Skeletal muscle cell (primary cell): ENCODE results near the gene ENO4.

Experiments used
- DNase-seq: peaks from one replicate; pipeline ENCODE4 v3.0.0-alpha.2; 2010; ENCODE audit warnings: low read depth
- H3K4me3 ChIP-seq: 2 replicates; pipeline ENCODE4 v1.5.1; 2011; ENCODE audit warnings: low read depth, mild to moderate bottlenecking, control low read depth, low read length, moderate library complexity

Gene ENO4, protein sequence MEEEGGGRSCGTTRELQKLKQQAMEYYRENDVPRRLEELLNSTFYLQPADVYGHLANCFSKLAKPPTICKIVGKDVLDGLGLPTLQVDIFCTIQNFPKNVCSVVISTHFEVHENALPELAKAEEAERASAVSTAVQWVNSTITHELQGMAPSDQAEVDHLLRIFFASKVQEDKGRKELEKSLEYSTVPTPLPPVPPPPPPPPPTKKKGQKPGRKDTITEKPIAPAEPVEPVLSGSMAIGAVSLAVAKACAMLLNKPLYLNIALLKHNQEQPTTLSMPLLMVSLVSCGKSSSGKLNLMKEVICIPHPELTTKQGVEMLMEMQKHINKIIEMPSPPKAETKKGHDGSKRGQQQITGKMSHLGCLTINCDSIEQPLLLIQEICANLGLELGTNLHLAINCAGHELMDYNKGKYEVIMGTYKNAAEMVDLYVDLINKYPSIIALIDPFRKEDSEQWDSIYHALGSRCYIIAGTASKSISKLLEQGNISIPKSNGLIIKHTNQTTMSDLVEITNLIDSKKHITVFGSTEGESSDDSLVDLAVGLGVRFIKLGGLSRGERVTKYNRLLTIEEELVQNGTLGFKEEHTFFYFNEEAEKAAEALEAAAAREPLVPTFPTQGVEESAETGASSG

DNA sequence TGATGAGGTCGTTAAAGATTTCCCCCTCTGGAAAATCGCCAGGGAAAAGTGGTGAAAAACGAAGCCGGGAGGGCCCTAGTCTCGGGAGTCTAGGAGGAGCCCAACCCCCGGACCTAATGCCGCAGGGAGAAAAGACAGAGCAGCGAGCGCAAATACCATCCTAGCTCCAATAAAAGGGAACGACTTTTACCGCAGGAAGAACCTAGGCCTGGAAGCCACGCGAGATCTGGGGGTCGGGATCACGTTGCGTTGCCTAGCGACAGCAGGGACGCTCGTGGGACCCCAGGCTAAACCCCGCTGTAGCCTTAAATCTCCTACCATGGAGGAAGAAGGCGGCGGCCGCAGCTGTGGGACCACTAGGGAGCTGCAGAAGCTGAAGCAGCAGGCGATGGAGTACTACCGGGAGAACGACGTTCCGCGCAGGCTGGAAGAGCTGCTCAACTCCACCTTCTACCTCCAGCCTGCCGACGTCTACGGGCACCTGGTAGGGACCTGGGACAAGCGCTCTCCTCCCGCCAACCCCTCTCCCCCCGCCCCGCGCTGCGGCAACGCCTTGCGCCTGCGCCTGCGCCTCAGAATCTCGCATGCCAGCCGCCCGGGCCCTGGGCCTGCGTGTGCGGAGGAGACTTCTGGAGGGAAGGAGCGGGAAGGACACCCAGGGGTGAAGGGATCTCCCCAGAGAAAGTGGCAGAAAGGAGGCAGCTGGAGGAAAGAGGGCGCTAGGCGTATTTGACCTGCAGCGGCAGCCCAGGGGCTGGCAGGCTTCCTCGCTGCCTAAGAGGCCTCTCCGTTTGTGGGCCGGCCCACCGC is at the start of gene ENO4:
Gene ENO4 (plus strand): TSS at position 252 of the 810 bp plus-strand sequence. CDS start 68 bp downstream, at position 320.
- peak; percentile 30 for DNase-seq
- H3K4me3 ChIP-seq = peak within 1 kb of the TSS; percentile 61

DNA sequence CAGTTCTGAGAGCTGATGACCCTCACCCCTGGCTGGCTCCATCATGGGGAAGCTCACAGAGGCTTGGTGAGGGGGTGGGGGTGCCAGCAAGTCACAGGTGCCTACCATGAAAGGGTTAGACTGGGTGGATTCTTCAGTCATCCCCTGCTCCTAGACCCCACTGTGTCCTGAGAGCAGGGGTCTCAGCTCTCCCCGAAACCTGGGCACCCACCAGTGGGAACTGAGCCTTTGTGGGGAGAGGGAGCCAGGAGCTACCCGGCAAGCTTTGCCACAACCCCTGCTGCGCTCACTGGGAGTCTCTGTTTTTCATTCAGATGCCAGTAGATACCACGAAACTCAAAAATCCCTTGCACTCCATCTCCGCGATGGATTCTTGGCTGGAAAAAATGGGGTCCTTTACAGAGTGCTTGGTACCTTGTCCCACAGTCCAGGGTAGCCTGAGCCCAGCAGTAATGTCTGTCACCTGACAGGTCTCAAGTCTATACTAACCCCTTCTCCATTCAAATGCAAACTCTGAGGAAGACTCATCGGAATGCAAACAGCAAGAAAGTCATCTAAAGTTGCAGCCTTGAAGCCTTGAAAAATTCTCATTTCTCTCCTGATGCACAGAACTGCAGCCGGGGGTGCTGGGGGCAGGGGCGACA is 48.9 kb upstream of the ENO4 start:
- no peak for DNase-seq
- no peak overlapping the region for H3K4me3 ChIP-seq

DNA sequence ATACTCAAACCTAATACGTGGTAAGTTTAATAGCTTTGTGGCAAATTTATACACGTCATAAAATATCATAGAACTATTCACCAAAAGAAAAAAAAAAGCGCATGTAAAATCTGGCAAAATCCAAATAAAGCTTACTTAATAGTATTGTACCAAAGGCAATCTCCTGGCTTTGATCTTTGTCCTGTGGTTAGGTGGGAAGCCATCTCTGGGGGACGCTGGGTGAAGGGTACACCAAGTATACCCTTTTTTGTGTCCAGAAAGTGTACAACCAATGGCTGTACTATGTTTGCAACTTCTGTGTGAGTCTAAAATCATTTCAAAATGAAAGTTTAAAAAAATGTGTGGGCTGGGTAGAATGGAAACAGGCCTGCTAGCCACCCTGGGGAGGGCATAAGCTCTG is 47.6 kb upstream of the ENO4 start:
- no peak for DNase-seq
- H3K4me3 ChIP-seq = no peak overlapping the region

DNA sequence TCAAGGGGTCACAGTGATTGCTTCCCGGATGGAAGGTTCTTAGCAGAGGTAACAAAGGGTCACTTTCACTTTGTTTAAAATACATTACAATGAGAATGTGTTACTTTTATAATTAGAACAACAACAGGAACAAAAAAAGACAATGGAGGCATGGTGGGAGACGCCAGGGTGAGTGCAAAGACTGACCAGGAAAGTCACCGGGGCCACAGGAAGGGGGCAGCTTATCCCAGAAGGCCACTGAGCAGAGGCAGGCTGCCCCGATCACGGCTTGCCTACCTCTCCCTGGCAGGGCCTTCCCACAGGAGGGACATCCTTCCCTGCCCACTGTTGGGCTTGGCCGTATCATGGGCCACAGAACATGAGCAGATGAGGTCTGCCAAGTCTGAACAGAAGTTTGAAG is 46.8 kb upstream of the ENO4 start:
- DNase-seq = no peak
- no peak overlapping the region for H3K4me3 ChIP-seq

DNA sequence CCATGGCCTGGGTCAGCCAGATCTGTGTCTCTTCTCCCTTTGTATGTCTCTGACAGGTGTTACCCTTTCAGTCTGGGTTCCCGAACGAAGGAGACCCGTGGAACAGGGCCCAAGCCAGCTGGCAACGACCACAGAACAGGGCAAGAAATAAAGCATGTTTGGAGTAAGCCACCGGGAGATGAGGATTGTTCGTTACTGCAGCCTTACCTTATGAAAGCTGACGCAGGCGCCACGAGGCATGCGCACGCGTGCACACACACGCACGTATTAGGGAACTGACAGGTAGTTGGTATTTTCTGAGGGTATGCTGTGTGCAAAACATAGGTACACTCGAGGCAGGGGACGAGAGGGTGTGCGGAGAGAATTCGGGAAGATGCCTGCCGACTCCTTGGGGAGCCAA is 46.4 kb upstream of the ENO4 start:
- DNase-seq = no peak
- H3K4me3 ChIP-seq = no peak overlapping the region

DNA sequence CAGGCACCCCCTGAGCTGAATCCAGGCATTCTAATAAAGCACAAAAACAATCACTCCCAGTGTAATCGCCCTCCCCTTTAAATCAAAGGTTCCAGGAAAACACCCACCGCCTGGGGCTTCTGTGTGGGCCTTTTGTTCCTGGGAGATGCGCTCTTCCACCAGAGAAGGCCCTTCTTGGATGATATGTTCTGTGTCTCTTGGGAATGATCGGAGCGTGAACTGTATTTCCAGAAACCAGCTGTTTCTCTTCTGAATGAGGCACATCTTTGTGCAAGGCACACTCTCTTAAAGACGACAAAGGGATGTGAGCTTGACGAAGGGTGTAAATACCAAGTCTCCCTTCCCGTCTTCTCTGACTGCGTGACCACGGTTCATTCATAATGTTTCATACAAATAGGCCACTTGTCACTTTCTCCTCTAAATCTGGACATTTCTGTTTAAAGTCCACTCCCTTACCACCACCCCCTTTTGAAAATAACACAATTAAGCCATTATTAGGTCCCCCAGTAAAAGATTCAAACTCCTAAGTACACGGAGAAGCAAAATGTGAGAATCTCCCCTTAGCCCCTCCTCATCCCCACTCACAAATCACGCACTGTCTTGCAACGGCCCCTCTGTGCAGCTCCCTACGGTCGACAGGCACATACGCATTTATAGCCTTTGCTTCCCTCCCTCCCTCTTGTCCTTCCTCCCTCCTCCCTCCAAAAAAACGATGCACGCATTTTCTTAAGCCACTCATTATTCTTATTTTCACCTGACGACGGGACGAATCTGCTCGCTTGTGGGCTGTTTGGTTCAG is 45.6 kb upstream of the ENO4 start:
- H3K4me3 ChIP-seq = no peak overlapping the region
- DNase-seq = no peak

DNA sequence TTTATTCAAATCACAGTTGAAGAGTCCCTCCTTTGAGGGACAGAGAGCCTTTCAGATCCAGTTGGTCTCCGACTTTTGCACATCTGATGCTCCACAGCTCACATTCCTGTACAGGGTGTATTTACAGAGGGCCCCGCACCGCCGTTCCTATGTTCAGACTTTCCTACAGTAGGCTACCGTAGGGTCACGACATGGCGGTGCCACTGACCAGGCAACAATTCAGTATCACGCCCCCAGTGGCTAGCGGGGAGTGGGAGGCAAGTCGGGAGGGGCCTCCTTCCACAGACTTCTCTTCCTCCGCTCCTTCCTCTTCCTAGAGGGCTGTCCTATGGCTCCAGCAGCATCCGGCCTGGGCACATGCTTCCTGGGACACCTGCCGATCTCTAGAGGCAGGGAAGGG is 40.6 kb upstream of the ENO4 start:
- DNase-seq = no peak
- H3K4me3 ChIP-seq = no peak overlapping the region

DNA sequence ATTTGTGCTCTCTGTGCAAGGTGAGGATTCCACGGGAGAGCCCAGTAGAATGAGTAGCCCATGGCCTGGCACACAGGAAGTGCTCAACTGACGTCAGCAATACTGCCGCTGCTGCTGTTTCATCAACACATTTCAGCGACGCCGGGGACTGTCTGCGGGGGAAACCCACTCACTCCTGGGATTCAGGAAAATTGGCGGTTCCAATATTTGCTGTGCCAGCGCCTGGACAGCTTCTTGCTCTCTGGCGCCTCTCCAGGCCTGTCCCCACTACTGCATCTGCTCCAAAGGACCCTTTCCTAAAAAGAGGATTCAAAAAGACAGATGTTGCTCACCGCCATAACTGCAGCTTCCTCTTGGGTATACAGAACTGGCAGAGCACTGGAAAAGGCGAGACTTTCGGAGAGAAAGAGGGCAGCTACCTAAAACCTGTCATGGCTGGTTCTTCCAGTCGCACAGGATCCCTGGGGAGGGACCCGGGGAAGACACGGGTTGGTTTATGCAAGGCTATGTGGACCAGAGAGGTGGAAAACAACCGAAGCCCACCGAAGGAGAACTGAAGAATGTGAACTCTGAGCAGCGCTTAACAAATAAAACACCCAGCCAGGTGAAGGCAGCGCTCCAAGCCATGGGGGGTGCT is 39.7 kb upstream of the ENO4 start:
- DNase-seq = no peak
- H3K4me3 ChIP-seq = no peak overlapping the region

DNA sequence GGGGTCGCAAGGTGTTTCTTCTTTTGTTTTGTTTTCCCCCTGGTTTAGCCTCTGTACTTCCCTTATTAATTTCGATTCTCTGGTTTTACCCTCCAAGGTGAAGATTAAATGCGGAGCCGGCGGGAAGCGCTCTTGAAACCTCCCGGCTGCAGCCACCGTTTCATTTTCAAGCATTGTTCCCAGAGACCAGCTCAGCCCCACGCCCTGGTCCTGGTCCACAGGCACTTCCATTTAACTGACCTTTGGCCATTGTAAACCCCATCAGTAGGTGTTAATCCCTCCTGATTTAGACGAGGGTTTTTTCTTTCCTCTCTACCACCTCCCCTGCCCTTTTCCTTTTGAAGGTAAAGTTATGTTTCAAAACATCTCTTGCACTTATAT is 39.2 kb upstream of the ENO4 start:
- H3K4me3 ChIP-seq = no peak overlapping the region
- no peak for DNase-seq

DNA sequence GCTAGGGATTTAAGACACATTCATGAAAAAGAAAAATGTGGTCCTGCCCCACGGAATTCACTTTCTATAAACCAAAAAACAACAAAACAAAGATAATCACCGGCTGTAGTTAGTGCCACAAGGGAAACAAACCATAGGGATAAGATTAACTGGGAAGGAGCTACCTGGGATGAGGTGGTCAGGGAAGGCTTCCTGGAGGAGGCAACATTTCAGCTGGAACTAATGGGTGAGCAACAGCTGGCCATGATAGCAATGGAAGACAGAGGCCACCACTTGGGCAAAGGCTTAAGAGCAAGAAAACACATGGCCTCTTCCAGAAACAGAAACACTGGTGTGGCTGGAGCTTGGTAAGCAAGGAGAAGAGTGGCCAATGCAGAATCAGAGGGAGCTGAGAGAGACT is 38.4 kb upstream of the ENO4 start:
- DNase-seq = no peak
- H3K4me3 ChIP-seq = no peak overlapping the region

DNA sequence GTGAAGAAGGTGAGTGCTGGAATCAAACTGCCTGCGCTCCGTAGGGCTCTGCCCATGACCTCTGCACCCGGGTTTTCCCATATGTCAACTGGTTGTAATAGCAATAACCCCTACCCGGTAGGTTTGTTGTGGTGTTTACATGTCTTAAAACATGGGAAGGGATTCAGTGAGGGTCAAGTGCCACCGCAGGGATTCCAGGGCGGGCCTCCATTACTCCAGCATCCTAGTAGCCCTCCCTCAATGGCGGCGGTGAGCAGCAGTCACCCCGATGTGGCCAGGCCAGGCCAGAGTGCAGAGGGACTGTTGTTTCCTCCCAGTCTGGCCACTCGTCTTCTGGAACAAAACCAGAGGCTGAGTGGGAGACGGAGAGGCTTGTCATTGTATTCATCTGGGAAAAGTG is 37.6 kb upstream of the ENO4 start:
- DNase-seq = no peak
- no peak overlapping the region for H3K4me3 ChIP-seq

DNA sequence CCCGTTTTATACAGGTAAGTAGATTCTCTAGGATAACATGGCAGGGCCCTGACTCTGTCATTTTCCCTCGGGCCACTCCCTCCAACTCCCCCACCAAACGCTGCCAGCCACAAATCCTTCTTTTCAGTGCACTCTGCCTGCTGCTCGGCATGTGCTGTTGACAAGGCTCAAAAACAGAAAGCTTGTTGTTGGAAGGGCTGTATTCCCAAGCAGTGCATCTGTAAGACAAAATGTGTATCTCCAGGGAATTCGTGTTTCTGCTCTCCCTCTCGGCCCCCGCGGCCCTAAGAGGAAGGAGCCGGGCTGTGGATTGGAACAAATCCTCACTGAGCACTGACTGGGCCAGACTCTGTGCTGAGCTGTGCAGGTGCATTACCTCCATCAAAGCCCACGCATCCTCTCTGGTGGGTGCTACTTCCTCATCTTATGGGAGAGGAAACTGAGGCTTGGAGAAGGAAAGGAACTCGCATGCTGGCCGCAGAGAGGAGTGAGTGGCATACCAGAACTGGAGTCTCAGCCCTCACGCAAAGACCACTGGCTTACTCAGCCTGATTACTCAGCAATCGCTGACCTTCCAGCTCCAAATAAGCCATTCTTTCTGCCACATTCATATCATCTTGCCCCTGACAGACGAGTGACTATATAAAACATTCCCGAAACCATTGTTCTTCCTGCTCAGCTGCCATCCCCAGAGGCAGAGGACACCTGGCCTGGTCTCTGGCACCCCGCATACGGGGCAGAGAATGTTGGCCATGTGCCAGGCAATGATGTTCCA is 33.5 kb upstream of the ENO4 start:
- peak; percentile 18 for DNase-seq
- no peak overlapping the region for H3K4me3 ChIP-seq

DNA sequence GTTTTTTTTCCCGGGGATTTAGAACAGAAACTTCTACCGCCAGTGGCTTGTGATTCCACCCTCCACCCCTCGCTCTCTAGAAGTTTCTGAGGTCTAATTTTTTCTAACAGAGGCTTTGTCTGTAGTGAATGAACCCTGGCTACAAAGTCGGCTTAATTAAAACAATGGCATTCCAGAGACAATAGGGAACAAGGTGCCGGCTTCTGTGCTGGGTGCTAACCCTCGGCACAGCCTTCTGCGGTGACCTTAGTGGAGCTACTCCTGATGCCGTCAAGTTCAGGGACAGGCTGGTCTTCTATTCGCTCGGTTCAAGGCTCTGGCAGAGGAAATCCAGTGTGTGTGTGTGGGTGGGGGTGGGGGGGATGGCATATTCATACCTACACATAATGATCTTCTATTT is 32.1 kb upstream of the ENO4 start:
- no peak overlapping the region for H3K4me3 ChIP-seq
- DNase-seq = no peak

DNA sequence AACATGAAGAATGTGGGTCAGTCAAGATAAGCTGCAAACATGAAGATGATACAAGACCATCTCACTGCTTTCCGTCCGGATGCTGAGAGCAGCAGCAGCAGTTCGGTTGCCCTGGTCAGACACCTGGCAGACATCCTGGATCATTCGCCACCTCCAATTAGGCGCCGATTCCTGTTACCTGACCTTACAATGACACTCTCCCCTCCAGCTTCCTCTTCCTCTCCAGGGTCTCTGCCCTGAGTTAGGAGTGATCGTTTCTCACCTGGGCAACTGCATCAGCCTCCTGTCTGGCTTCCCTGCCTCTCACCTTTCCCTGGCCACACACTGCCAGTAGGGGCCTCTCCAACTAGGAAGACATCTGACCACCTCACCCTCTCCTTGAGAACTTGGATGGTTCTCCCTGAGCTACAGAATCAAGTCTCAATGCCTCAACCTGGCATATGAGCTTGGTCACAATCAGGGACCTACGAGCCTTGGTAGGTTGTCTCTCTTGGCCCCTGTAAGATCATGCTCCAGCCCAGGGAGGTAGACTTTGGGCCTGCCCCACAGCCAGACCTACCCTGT is 31.4 kb upstream of the ENO4 start:
- no peak overlapping the region for H3K4me3 ChIP-seq
- DNase-seq = no peak

DNA sequence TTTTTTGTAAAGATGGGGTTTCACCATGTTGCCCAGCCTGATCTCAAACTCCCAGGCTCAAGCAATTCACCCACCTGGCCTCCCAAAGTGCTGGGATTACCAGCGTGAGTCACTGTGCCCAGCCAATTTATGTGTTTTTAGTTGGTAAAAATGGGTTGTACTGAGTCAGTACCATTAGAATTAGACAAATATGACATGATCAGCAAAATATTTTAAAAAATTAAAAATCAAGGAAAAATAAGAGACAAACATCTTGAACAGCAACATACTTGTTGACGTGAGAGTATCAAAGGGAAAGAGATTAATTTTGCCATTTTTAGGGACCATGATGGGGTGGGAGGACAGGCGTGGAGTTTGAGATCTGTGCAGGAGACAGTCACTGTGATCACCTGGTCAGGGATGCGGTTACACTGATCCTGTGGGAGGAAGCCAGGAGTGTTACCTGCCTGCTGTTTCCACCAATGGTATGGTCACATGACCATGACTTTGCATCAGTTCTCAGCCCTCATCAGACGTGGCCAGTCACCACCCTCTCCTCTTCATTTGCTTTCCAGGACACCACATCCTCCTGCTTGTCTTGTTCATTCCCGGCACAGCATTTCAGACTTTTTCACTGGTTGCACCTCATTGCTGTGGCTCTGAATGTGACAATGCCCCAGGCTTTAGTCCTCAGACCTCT is 29.2 kb upstream of the ENO4 start:
- DNase-seq = no peak
- H3K4me3 ChIP-seq = no peak overlapping the region

DNA sequence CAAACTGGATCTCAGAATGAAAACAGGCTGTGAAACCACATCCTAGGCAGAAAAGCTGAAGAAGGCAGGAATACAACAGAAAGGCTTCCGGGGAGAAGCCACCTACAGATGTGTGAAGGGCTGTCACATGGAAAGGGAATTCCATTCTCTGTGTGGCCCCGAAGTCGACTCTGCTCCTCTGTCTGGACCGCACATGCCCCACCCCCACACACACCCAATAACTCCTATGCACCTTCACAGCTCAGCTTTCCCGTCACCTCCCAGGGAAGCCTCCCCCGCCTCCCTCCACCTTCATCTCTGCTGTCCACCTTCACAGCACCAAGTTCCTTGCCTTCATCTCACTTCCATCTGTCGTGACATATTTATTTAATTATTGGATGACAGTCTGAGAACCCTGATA is 23.4 kb upstream of the ENO4 start:
- no peak for DNase-seq
- H3K4me3 ChIP-seq = no peak overlapping the region

DNA sequence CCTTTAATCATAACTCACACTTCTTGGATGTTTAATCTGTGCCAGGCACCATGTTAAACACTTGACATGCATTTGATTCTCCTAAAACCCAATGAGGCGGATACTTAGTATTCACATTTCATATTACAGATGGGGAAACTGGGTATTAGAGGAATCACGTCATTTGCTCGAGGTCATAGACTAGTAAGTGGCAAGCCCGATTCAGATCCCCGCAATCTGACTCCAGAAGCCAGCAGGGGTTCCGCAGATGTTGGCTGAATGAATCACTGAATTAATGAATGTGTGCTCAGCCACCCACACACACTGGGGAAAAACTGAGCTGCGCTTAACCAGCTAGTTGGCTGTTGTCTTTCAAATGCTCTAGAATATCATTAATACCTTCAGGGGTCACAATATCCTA is 22.5 kb upstream of the ENO4 start:
- H3K4me3 ChIP-seq = no peak overlapping the region
- DNase-seq = peak; percentile 14
